ENCODE data around the gene ZFAND4. TPM values are rescaled to one million over a fixed set of nuclear protein-coding genes. Genes with fewer than 3 reads are reported as not detected.
A peak's percentile ranks its signal among the peaks of the same experiment; 100 is the strongest.

The ZFAND4 gene
- total and polyA plus RNA-seq, 9 of the 15 experiments (the other 6 are each of a cell fraction or from before 2014, with no cell fraction given) = 0.42 to 3.0 (median 1.5) TPM

DNA sequence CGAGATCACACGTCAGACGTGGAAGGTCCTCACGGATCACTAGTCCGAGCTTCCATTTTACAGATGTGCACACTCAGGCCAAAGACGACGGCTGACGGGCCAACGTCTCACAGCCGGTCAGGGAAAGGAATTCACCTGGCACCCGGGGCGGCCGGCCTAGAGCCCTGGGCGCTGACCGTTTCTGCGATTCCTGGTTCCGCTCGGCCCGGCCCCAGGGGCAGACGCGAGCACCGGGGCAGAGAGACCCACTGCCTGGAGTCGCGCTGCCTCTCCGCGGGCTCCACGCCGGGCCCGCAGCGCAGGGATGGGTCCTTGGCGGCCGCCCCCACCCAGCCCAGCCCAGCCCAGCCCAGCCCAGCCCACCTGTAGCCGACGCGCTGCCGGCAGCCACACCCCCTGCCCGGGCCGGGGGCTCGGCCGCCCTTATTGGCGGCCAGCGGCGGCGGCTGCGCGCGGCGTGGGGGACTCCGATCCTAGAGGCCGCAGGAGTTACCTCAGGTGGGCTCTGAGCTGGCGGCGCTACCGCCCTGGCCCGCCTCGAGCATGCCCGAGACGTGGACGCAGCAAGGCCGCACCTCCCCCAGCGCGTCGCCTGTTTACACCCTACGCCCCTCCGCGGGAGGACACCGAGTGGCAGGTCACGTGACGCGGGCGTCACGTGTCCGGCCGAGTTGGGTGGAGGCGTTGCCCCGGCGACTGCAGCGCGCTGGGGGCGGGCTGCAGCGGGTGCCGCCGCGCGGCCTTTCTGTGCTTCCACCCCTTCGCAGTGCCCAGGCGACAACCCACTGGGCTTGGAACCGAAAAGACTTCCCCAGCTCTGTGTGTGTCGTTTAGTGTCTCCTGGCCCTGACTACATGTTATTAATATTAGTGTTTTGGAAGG lies 78.1 kb downstream of the ZFAND4 start (continued):
- no peak for TF ChIP-seq BCLAF1 (IDR thresholded peaks at IDR 0.05; ENCODE audit: borderline replicate concordance in 1 of 2, control insufficient read depth in 1 of 2, low read depth in 2 of 2, low read length in 1 of 2)
- TF ChIP-seq, protein P1, sequence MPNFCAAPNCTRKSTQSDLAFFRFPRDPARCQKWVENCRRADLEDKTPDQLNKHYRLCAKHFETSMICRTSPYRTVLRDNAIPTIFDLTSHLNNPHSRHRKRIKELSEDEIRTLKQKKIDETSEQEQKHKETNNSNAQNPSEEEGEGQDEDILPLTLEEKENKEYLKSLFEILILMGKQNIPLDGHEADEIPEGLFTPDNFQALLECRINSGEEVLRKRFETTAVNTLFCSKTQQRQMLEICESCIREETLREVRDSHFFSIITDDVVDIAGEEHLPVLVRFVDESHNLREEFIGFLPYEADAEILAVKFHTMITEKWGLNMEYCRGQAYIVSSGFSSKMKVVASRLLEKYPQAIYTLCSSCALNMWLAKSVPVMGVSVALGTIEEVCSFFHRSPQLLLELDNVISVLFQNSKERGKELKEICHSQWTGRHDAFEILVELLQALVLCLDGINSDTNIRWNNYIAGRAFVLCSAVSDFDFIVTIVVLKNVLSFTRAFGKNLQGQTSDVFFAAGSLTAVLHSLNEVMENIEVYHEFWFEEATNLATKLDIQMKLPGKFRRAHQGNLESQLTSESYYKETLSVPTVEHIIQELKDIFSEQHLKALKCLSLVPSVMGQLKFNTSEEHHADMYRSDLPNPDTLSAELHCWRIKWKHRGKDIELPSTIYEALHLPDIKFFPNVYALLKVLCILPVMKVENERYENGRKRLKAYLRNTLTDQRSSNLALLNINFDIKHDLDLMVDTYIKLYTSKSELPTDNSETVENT (CRISPR knock-in tag; IDR thresholded peaks at IDR 0.05) = peak; percentile 95
- TF ChIP-seq FOS (IDR thresholded peaks at IDR 0.05; ENCODE audit: extremely low read depth, insufficient read length) = peak; percentile 68
- peak; percentile 73 for TF ChIP-seq MXD1 (CRISPR knock-in tag; IDR thresholded peaks at IDR 0.05; ENCODE audit: borderline replicate concordance, poor library complexity, severe bottlenecking)
- TF ChIP-seq PML (IDR thresholded peaks at IDR 0.05; ENCODE audit: low read length) = peak; percentile 19; the same call in 1 of the 2 replicates
- TF ChIP-seq ZNF583 (CRISPR knock-in tag; IDR thresholded peaks at IDR 0.05) = peak; percentile 84; the same call in 1 of the 2 replicates
- TF ChIP-seq HMGXB4 (CRISPR knock-in tag; IDR thresholded peaks at IDR 0.05) = peak; percentile 86
- TF ChIP-seq REST (IDR thresholded peaks at IDR 0.05; ENCODE audit: borderline replicate concordance) = peak; percentile 98
- peak; percentile 84 for TF ChIP-seq REST (CRISPR knock-in tag; IDR thresholded peaks at IDR 0.05; ENCODE audit: low read depth)
